ENCODE measurements around the gene PPIH.

- TF ChIP-seq ZNF510 (CRISPR knock-in tag; IDR thresholded peaks at IDR 0.05; ENCODE audit: low read depth) (no peak), ZNF512 (CRISPR knock-in tag; IDR thresholded peaks at IDR 0.05) (no peak), NR0B2 (CRISPR knock-in tag; IDR thresholded peaks at IDR 0.05) (no peak), EZH2 (conservative IDR thresholded peaks at IDR 0.05; ENCODE audit: low read depth, low read length) (no peak), ZNF296 (CRISPR knock-in tag; conservative IDR thresholded peaks at IDR 0.05) (no peak), CTCF (CRISPR knock-in tag; IDR thresholded peaks at IDR 0.05) (no peak), ZBTB21 (CRISPR knock-in tag; IDR thresholded peaks at IDR 0.05) (no peak), TOE1 (CRISPR knock-in tag; IDR thresholded peaks at IDR 0.05) (no peak), PITX1 (CRISPR knock-in tag; IDR thresholded peaks at IDR 0.05) (no peak)
- TF ChIP-seq, protein P1, sequence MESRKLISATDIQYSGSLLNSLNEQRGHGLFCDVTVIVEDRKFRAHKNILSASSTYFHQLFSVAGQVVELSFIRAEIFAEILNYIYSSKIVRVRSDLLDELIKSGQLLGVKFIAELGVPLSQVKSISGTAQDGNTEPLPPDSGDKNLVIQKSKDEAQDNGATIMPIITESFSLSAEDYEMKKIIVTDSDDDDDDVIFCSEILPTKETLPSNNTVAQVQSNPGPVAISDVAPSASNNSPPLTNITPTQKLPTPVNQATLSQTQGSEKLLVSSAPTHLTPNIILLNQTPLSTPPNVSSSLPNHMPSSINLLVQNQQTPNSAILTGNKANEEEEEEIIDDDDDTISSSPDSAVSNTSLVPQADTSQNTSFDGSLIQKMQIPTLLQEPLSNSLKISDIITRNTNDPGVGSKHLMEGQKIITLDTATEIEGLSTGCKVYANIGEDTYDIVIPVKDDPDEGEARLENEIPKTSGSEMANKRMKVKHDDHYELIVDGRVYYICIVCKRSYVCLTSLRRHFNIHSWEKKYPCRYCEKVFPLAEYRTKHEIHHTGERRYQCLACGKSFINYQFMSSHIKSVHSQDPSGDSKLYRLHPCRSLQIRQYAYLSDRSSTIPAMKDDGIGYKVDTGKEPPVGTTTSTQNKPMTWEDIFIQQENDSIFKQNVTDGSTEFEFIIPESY (CRISPR knock-in tag; IDR thresholded peaks at IDR 0.05), result no peak
- TF ChIP-seq, protein P2, sequence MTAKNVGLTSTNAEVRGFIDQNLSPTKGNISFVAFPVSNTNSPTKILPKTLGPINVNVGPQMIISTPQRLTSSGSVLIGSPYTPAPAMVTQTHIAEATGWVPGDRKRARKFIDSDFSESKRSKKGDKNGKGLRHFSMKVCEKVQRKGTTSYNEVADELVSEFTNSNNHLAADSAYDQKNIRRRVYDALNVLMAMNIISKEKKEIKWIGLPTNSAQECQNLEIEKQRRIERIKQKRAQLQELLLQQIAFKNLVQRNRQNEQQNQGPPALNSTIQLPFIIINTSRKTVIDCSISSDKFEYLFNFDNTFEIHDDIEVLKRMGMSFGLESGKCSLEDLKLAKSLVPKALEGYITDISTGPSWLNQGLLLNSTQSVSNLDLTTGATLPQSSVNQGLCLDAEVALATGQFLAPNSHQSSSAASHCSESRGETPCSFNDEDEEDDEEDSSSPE (CRISPR knock-in tag; IDR thresholded peaks at IDR 0.05), result no peak
Measured at GRCh38 chr1:42679364-42679983, 21.3 kb downstream of the PPIH start.
